ENCODE data around the gene KLF16.

KLF16 gene

DNA sequence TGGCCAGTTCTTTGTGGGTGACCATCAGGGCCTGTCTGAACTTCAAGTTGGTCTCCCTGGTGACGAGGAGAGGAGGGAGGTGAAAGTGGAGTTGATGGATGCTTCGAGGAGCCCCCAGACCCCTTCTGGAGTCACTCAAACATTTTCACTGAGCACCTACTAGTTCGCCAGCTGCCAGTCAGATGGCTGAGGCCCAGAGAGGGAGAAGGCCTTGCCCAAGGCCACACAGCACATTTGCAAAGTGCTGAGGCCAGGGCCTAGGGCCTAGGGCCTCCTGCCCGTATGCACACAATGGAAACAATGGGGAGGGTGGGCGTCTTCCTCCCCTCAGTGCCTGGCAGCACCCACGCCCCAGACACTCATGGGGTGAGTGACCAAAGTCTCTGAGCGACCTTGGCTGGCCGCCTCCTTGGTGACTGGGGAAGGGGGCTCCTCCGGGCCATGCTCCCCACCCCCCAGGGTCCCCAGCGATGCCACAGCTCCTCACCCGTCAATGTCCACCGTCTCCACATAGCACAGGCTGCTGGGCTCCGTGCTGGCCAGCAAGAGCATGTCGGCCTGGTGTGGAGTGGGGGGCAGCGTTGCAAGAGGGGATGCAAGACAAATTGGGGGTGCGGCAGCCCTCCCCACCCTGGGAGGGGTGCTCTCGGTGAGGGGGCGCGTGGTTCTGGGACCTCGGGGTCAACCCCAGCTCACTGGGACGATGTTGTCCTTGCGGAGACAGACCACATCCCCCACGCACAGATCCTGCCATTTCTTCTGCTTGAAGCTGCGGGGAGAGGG lies 57.8 kb downstream of the KLF16 start:
- DNase-seq, result no peak

DNA sequence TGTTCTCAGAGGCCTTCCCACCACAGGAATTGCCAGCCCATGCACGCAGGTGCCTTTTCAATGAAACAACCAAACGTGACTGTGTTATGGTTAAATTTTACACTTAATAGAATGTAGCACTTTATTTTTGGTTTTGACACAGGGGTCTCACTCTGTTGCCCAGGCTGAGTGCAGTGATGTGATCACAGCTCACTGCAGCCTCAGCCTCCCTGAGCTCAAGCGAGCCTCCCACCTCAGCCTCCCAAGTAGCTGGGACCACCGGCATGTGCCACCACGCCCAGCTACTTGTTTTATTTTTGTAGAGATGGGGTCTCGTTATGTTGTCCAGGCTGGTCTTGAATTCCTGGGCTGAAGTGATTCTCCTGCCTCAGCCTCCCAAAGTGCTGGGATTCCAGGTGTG lies 58.5 kb downstream of the KLF16 start:
- DNase-seq, result no peak
